ENCODE measurements around the gene SLC6A18.

DNA sequence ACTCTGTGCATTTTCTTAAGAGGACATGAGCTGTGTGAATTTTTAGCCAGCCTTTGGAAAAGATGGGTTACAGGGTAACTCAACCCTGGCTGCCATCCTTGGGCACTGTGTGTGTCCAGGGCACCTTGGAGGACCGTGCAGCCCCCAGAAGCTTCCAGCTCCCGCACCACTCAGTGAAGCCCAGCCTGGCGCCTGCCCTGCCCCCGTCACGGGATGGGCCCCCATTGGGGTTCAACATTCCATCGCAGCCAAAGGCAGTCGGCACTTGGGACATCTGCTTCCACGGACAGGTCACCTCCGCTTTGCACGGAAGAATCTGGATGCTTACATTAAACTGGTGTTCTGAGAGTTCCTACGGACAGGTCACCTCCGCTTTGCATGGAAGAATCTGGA lies 1.9 kb upstream of the SLC6A18 start:
- TF ChIP-seq CTCF (IDR thresholded peaks at IDR 0.05), result no peak
- TF ChIP-seq EP300 (IDR thresholded peaks at IDR 0.05), result no peak
- TF ChIP-seq POLR2AphosphoS5 (IDR thresholded peaks at IDR 0.05), result no peak
- TF ChIP-seq POLR2A (IDR thresholded peaks at IDR 0.05), result no peak

All from gastroesophageal sphincter (tissue), 3 donors.